Neural cell (in vitro differentiated cells): ENCODE data around the gene TRPM3. TPM values are rescaled to one million over a fixed set of nuclear protein-coding genes. Genes with fewer than 3 reads are reported as not detected.

Experiments
- H2AFZ ChIP-seq: fragments of 200-600, 300-800 bp; sonication (generic), shearing (Covaris generic); 2 replicates; pipeline ENCODE4 v1.6.0; 2014; ENCODE audit warnings: low read depth, mild to moderate bottlenecking, antibody characterized with exemption, low read length, moderate library complexity
- H3F3A ChIP-seq: fragments of 200-600 bp; shearing (Covaris generic); 2 replicates; pipeline ENCODE4 v1.6.1; 2016; ENCODE audit warnings: mild to moderate bottlenecking, moderate library complexity, mixed read lengths, antibody characterized with exemption, low read length; ENCODE audit not compliant: insufficient read depth, poor library complexity, severe bottlenecking
- H3K27ac ChIP-seq: fragments of 200-600, 300-800 bp; sonication (generic), shearing (Covaris generic); 2 replicates; pipeline ENCODE4 v1.5.1; 2014; ENCODE audit warnings: mild to moderate bottlenecking, low read length, moderate library complexity
- H3K27me3 ChIP-seq: fragments of 300-800, 200-600 bp; sonication (generic), shearing (Covaris generic); 2 replicates; pipeline ENCODE4 v1.6.0; 2014; ENCODE audit warnings: mild to moderate bottlenecking, low read depth, low read length, moderate library complexity; ENCODE audit not compliant: insufficient read depth
- H3K36me3 ChIP-seq: fragments of 300-800, 200-600 bp; sonication (generic), shearing (Covaris generic); 2 replicates; pipeline ENCODE4 v1.5.1; 2014; ENCODE audit warnings: mild to moderate bottlenecking, antibody characterized with exemption, low read length, moderate library complexity; ENCODE audit not compliant: insufficient read depth
- H3K4me2 ChIP-seq: fragments of 300-800, 200-600 bp; sonication (generic), shearing (Covaris generic); 2 replicates; pipeline ENCODE4 v1.6.0; 2014; ENCODE audit warnings: mild to moderate bottlenecking, low read length
- H3K4me3 ChIP-seq: fragments of 300-800, 200-600 bp; sonication (generic), shearing (Covaris generic); 2 replicates; pipeline ENCODE4 v1.5.1; 2014; ENCODE audit warnings: mild to moderate bottlenecking, low read length, moderate library complexity
- H3K79me2 ChIP-seq: fragments of 200-600 bp; shearing (Covaris generic); replicated peaks from 2 replicates; pipeline ENCODE4 v1.6.0; 2014; ENCODE audit warnings: mild to moderate bottlenecking, low read length, moderate library complexity; ENCODE audit not compliant: insufficient read depth
- H3K9ac ChIP-seq: fragments of 300-800, 200-600 bp; sonication (generic), shearing (Covaris generic); 2 replicates; pipeline ENCODE4 v1.6.1; 2016; ENCODE audit warnings: mild to moderate bottlenecking, low read length, mixed read lengths
- H3K9me2 ChIP-seq: fragments of 200-600 bp; shearing (Covaris generic); 2 replicates; pipeline ENCODE4 v1.6.1; 2016; ENCODE audit warnings: mild to moderate bottlenecking, low read length, mixed read lengths; ENCODE audit not compliant: insufficient read depth
- H3K9me3 ChIP-seq: fragments of 200-600, 300-800 bp; sonication (generic), shearing (Covaris generic); 2 replicates; pipeline ENCODE4 v1.6.1; 2016; ENCODE audit warnings: mild to moderate bottlenecking, mixed run types, low read length, moderate library complexity, mixed read lengths
- H4K20me1 ChIP-seq: fragments of 200-600 bp; shearing (Covaris generic); 2 replicates; pipeline ENCODE4 v1.6.1; 2016; ENCODE audit warnings: mild to moderate bottlenecking, mixed run types; ENCODE audit not compliant: insufficient read depth
- CTCF ChIP-seq: fragments of 450-650 bp; IDR thresholded peaks from 2 replicates; pipeline ENCODE4 v1.5.1; 2014; ENCODE audit warnings: antibody characterized with exemption, mild to moderate bottlenecking, moderate library complexity; ENCODE audit not compliant: poor library complexity, severe bottlenecking
- EP300 ChIP-seq: fragments of 450-650 bp; conservative IDR thresholded peaks from 2 replicates; pipeline ENCODE4 v1.6.1; 2014; ENCODE audit warnings: antibody characterized with exemption, mild to moderate bottlenecking, moderate library complexity; ENCODE audit not compliant: poor library complexity, severe bottlenecking
- EZH2 ChIP-seq: fragments of 200-600, 300-800 bp; shearing (Covaris generic), sonication (generic); IDR thresholded peaks from 2 replicates; pipeline ENCODE4 v1.6.1; 2014; ENCODE audit warnings: antibody characterized with exemption, low read length, borderline replicate concordance, mild to moderate bottlenecking; ENCODE audit not compliant: insufficient read depth, poor library complexity, severe bottlenecking
- MXI1 ChIP-seq: fragments of 450-650 bp; conservative IDR thresholded peaks from 2 replicates; pipeline ENCODE4 v1.6.1; 2014; ENCODE audit warnings: antibody characterized with exemption, mild to moderate bottlenecking; ENCODE audit not compliant: poor library complexity, severe bottlenecking
- POLR2AphosphoS5 ChIP-seq: IDR thresholded peaks from 2 replicates; pipeline ENCODE4 v1.6.1; 2012
- RAD21 ChIP-seq: fragments of 450-650 bp; conservative IDR thresholded peaks from 2 replicates; pipeline ENCODE4 v1.6.1; 2014; ENCODE audit warnings: antibody characterized with exemption, mild to moderate bottlenecking, moderate library complexity
- REST ChIP-seq: IDR thresholded peaks from 2 replicates; pipeline ENCODE4 v1.6.1; 2012; ENCODE audit warnings: borderline replicate concordance
- SMC3 ChIP-seq: fragments of 450-650 bp; conservative IDR thresholded peaks from 2 replicates; pipeline ENCODE4 v1.6.1; 2014; ENCODE audit warnings: antibody characterized with exemption, mild to moderate bottlenecking, moderate library complexity; ENCODE audit not compliant: poor library complexity
- TAF1 ChIP-seq: IDR thresholded peaks from 2 replicates; pipeline ENCODE4 v1.6.1; 2012; ENCODE audit warnings: low read depth
- polyA plus RNA-seq: library from polyadenylated mRNA; depleted of rRNA; stranded (reverse); fragments of >200 nt; gene quantifications from 2 replicates; pipeline ENCODE4 v1.2.3, GENCODE V29; 2014

Gene TRPM3
- polyA plus RNA-seq, 1 donor from 2014 or later: 1.3 TPM

- H3K4me3 ChIP-seq: no peak overlapping the region
- no peak overlapping the region for H3K4me2 ChIP-seq
- H3K36me3 ChIP-seq: no peaks in the 10 kb centered on the region
- H3K9me3 ChIP-seq: no peaks in the 10 kb centered on the region
- TF ChIP-seq EP300 (no peak), TAF1 (no peak), EZH2 (no peak), REST (no peak), SMC3 (no peak), MXI1 (no peak), CTCF (no peak), POLR2AphosphoS5 (no peak), RAD21 (no peak)
- no peak overlapping the region for H2AFZ ChIP-seq
- no peak overlapping the region for H3K9ac ChIP-seq
- H3K27me3 ChIP-seq: no peaks in the 10 kb centered on the region
- no peaks in the 10 kb centered on the region for H3K9me2 ChIP-seq
- H4K20me1 ChIP-seq: no peaks in the 10 kb centered on the region
- no peaks in the 10 kb centered on the region for H3F3A ChIP-seq
- no peak overlapping the region for H3K27ac ChIP-seq
- no peaks in the 10 kb centered on the region for H3K79me2 ChIP-seq
Observed at GRCh38 chr9:71042448-71042990, 78.9 kb downstream of the TRPM3 start.

GRCh38 chr9:71037521-71037920 lies 83.9 kb downstream of the TRPM3 start:
- Histone ChIP-seq H4K20me1 (no peaks in the 10 kb centered on the region), H3K79me2 (no peaks in the 10 kb centered on the region), H3K4me3 (no peak overlapping the region), H3K9me2 (no peaks in the 10 kb centered on the region), H3K27me3 (no peaks in the 10 kb centered on the region), H3F3A (no peaks in the 10 kb centered on the region), H3K9ac (no peak overlapping the region), H3K36me3 (no peaks in the 10 kb centered on the region), H3K4me2 (no peak overlapping the region), H3K9me3 (no peaks in the 10 kb centered on the region), H2AFZ (no peak overlapping the region), H3K27ac (no peak overlapping the region)
- TF ChIP-seq CTCF (no peak), RAD21 (no peak), SMC3 (no peak), EZH2 (no peak)
